ENCODE measurements around the gene USP17L30. TPM values are rescaled to one million over a fixed set of nuclear protein-coding genes. Genes with fewer than 3 reads are reported as not detected.

Gene USP17L30
- total RNA-seq, 1 experiment from 2014 or later, result not detected

Other genes with a start within 250 kb of the USP17L30 start
- not detected in 2 replicates for gene FAM90A26, start 192.7 kb upstream of the USP17L30 start, total RNA-seq (2021)
- gene USP17L10, start 152.5 kb upstream of the USP17L30 start, total RNA-seq (2021), result not detected in 2 replicates
- gene USP17L11, start 147.7 kb upstream of the USP17L30 start, total RNA-seq (2021), result 0.24 TPM in 1 of 2 replicates, not detected in the other
- gene USP17L12, start 143.0 kb upstream of the USP17L30 start, total RNA-seq (2021), result not detected in 2 replicates
- not detected in 2 replicates for gene USP17L13, start 138.2 kb upstream of the USP17L30 start, total RNA-seq (2021)
- gene USP17L15, start 128.7 kb upstream of the USP17L30 start, total RNA-seq (2021), result not detected in 2 replicates
- gene USP17L17, start 119.2 kb upstream of the USP17L30 start, total RNA-seq (2021), result not detected in 2 replicates
- gene USP17L18, start 114.5 kb upstream of the USP17L30 start, total RNA-seq (2021), result not detected in 2 replicates
- gene USP17L19, start 109.8 kb upstream of the USP17L30 start, total RNA-seq (2021), result not detected in 2 replicates
- gene USP17L20, start 105.0 kb upstream of the USP17L30 start, total RNA-seq (2021), result not detected in 2 replicates
- gene USP17L21, start 100.3 kb upstream of the USP17L30 start, total RNA-seq (2021), result not detected in 2 replicates
- gene USP17L22, start 95.5 kb upstream of the USP17L30 start, total RNA-seq (2021), result not detected in 2 replicates
- gene USP17L24, start 38.0 kb upstream of the USP17L30 start, total RNA-seq (2021), result not detected in 2 replicates
- not detected in 2 replicates for gene USP17L25, start 33.2 kb upstream of the USP17L30 start, total RNA-seq (2021)
- gene USP17L26, start 28.5 kb upstream of the USP17L30 start, total RNA-seq (2021), result not detected in 2 replicates
- gene USP17L5, start 23.7 kb upstream of the USP17L30 start, total RNA-seq (2021), result not detected in 2 replicates
- not detected in 2 replicates for gene USP17L27, start 19.0 kb upstream of the USP17L30 start, total RNA-seq (2021)
- not detected in 2 replicates for gene USP17L28, start 14.2 kb upstream of the USP17L30 start, total RNA-seq (2021)
- gene USP17L29, start 9.5 kb upstream of the USP17L30 start, total RNA-seq (2021), result not detected in 2 replicates
- not detected in 2 replicates for gene DEFB131A, start 81.3 kb downstream of the USP17L30 start, total RNA-seq (2021)